Astrocyte of the spinal cord (primary cell): ENCODE measurements around the gene KAT6B.

ENCODE experiments used
- DNase-seq: peaks from one replicate; pipeline ENCODE4 v3.0.0; 2011; ENCODE audit warnings: low read depth, low spot score
- H3K4me3 ChIP-seq: 2 replicates; pipeline ENCODE4 v1.5.1; 2011; ENCODE audit warnings: low read depth, mild to moderate bottlenecking, low read length, moderate library complexity
- CTCF ChIP-seq: IDR thresholded peaks from 2 replicates; pipeline ENCODE4 v1.5.1; 2012; ENCODE audit warnings: low read depth, mild to moderate bottlenecking, low read length, inconsistent platforms
- in situ Hi-C: cut with HindIII; loops from 2 replicates; pipeline ENCODE4 v1.10.0; 2017; ENCODE audit warnings: low sequenced_read_pairs

Gene KAT6B

GRCh38 chr10:75073442-75073841 lies 247.0 kb downstream of the KAT6B start:
- no peak for TF ChIP-seq CTCF
- in situ Hi-C loops, result no loop called here
- no peak for DNase-seq

GRCh38 chr10:75074711-75075445 lies 248.5 kb downstream of the KAT6B start:
- no peak overlapping the region for H3K4me3 ChIP-seq
- no peak for DNase-seq
- in situ Hi-C loops, result no loop called here
- no peak for TF ChIP-seq CTCF

More at GRCh38 chr10:75073442-75073841, 247.0 kb downstream of the KAT6B start:
- no peak overlapping the region for H3K4me3 ChIP-seq

- no peak for TF ChIP-seq CTCF
- DNase-seq, result no peak
- no peak overlapping the region for H3K4me3 ChIP-seq
- in situ Hi-C loops, result no loop called here
These were observed 249.9 kb downstream of the KAT6B start for GRCh38 chr10:75076348-75076747.

GRCh38 chr10:75079436-75080083 lies 253.2 kb downstream of the KAT6B start:
- in situ Hi-C loops, result no loop called here
- no peak for DNase-seq
- no peak for TF ChIP-seq CTCF
- H3K4me3 ChIP-seq, result no peak overlapping the region

GRCh38 chr10:75080554-75080953 lies 254.2 kb downstream of the KAT6B start:
- DNase-seq, result no peak
- in situ Hi-C loops, result no loop called here
- no peak overlapping the region for H3K4me3 ChIP-seq
- TF ChIP-seq CTCF, result no peak

- no peak for TF ChIP-seq CTCF
- in situ Hi-C loops, result no loop called here
These were observed 255.0 kb downstream of the KAT6B start for GRCh38 chr10:75081379-75081778.

More at GRCh38 chr10:75081379-75081778, 255.0 kb downstream of the KAT6B start:
- H3K4me3 ChIP-seq, result no peak overlapping the region
- no peak for DNase-seq
